Body of pancreas (tissue), 4 donors: ENCODE data around the gene LMNA. TPM values are rescaled to one million over a fixed set of nuclear protein-coding genes. Genes with fewer than 3 reads are reported as not detected.
"Not testable (repeated sequence)": the region's sequence is repeated elsewhere in the genome, so short reads cannot be mapped to it uniquely, and the experiment has no call there.

Experiments
- ATAC-seq: fragments of 150-250 bp; one replicate; pipeline ENCODE4 v1.9.1; 2016
- DNase-seq, 4 donors: peaks; one replicate each; pipeline ENCODE4 v3.0.0-alpha.2; 2019
- H3K27ac ChIP-seq, 4 donors: fragments of 200-600 bp; sonication (generic); 1 replicate in 3 of 4; 2 replicates in 1 of 4; pipeline versions ENCODE4 v1.5.1 to v1.6.1; 2016 to 2019; ENCODE audit warnings: mild to moderate bottlenecking in 1 of 4, mixed read lengths in 1 of 4, moderate library complexity in 1 of 4
- H3K27me3 ChIP-seq, 2 donors: fragments of 200-600 bp; sonication (generic); one replicate each; pipeline ENCODE4 v1.6.0; 2016; ENCODE audit warnings: mild to moderate bottlenecking in 1 of 2
- H3K36me3 ChIP-seq, 2 donors: fragments of 200-600 bp; sonication (generic); replicated peaks in 1 of 2; 2 replicates each; pipeline ENCODE4 v1.5.1; 2016; ENCODE audit warnings: low read depth in 2 of 2; ENCODE audit not compliant: insufficient read depth in 1 of 2
- H3K4me1 ChIP-seq: fragments of 200-600 bp; sonication (generic); one replicate; pipeline ENCODE4 v1.6.0; 2016
- H3K4me3 ChIP-seq, 2 donors: fragments of 200-600 bp; sonication (generic); 1 replicate in 1 of 2; 2 replicates in 1 of 2; pipeline ENCODE4 v1.5.1; 2016 to 2019
- H3K9me3 ChIP-seq, 3 donors: fragments of 200-600 bp; sonication (generic); 1 replicate in 2 of 3; 2 replicates in 1 of 3; pipeline ENCODE4 v1.5.1; 2016
- CTCF ChIP-seq, 7 experiments: fragments of 450-650 bp in 4 of 7; fragments of 200-600 bp in 3 of 7; sonication (generic) in 3 of 7; IDR thresholded peaks; one replicate each; pipeline ENCODE4 v1.5.1; 2016 to 2019; ENCODE audit warnings: antibody characterized with exemption in 7 of 7
- POLR2A ChIP-seq, 3 donors: fragments of 450-650 bp; IDR thresholded peaks; one replicate each; pipeline ENCODE4 v1.6.1; 2016; ENCODE audit warnings: antibody characterized with exemption in 3 of 3, mild to moderate bottlenecking in 2 of 3
- WGBS, 2 donors: methylation state at CpG; one replicate each; pipeline ENCODE4 v1.1.5; 2017; 5-methylcytosine and 5-hydroxymethylcytosine counted together
- intact Hi-C: fragments of 100-400 bp; cut with DNase I; formaldehyde crosslinking; loops from one replicate; pipeline ENCODE4 v1.15.1; 2023
- total RNA-seq, 2 donors: library from RNA; depleted of rRNA; stranded (reverse); fragments of >200 nt; gene quantifications; one replicate each; pipeline ENCODE4 v1.1.0, GENCODE V29; 2016

The LMNA gene
- total RNA-seq, 2 donors from 2014 or later, result 152 to 186 TPM

GRCh38 chr1:156176610-156177210 is 62.2 kb downstream of the LMNA start:
- Histone ChIP-seq H3K4me3 (no peak overlapping the region), H3K4me1 (peaks cover 4% of the 10 kb centered on the region), H3K27me3 (no peaks in the 10 kb centered on the region), H3K36me3 (no peaks in the 10 kb centered on the region), H3K27ac (no peak overlapping the region), H3K9me3 (no peaks in the 10 kb centered on the region)
- intact Hi-C loops, result no loop called here
- 80 to 81% methylated on average over 1 to 12 of the region's 12 CpGs for WGBS, 2 donors
- no peak for DNase-seq
- TF ChIP-seq CTCF (IDR thresholded peaks at IDR 0.05), result no peak
- no peak for TF ChIP-seq POLR2A (IDR thresholded peaks at IDR 0.05)
- ATAC-seq, result no peak

- H3K4me3 ChIP-seq, result no peak overlapping the region
- peaks cover 5% of the 10 kb centered on the region for H3K4me1 ChIP-seq
- no peaks in the 10 kb centered on the region for H3K36me3 ChIP-seq
- TF ChIP-seq CTCF (IDR thresholded peaks at IDR 0.05), result no peak
- no peak for TF ChIP-seq POLR2A (IDR thresholded peaks at IDR 0.05)
- WGBS, 2 donors, result 77 to 83% methylated on average over 7 of the region's 7 CpGs
- H3K27ac ChIP-seq, result no peak overlapping the region
- H3K9me3 ChIP-seq, result no peaks in the 10 kb centered on the region
- H3K27me3 ChIP-seq, result no peaks in the 10 kb centered on the region
- DNase-seq (no peak), ATAC-seq (no peak)
- intact Hi-C loops, result no loop called here
These were observed 63.6 kb downstream of the LMNA start for GRCh38 chr1:156177919-156178654.

DNA sequence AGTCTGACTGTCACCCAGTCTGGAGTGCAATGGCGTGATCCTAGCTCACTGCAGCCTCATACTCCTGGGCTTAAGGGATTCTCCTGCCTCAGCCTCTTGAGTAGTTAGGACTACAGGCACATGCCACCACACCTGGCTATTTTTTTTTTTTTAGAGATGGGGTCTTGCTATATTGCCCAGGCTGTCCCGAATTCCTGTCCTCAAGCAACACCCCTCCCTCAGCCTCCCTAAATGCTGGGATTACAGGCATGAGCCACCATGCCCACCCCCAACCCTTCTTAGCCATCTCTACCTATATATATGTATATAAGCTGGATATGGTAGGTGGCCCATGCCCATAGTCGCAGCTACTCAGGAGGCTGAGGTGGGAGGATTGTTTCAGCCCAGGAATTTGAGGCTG is 66.0 kb downstream of the LMNA start:
- H3K9me3 ChIP-seq, result no peaks in the 10 kb centered on the region
- H3K4me3 ChIP-seq, result no peak overlapping the region
- WGBS, 2 donors, result 87 to 100% methylated on average over 2 to 3 of the region's 3 CpGs
- no peak for TF ChIP-seq CTCF (IDR thresholded peaks at IDR 0.05)
- no peak for TF ChIP-seq POLR2A (IDR thresholded peaks at IDR 0.05)
- peaks cover 16% of the 10 kb centered on the region for H3K4me1 ChIP-seq
- no peaks in the 10 kb centered on the region for H3K27me3 ChIP-seq
- no peak for ATAC-seq
- no peak overlapping the region for H3K27ac ChIP-seq
- no peak for DNase-seq
- H3K36me3 ChIP-seq, result no peaks in the 10 kb centered on the region
- intact Hi-C loops, result no loop called here

GRCh38 chr1:156181391-156181924 is 66.9 kb downstream of the LMNA start:
- H3K27ac ChIP-seq, DNase-seq: not testable (repeated sequence)
- WGBS, 2 donors, result 42 to 54% methylated on average over 8 of the region's 8 CpGs

GRCh38 chr1:156182010-156182779 is 67.7 kb downstream of the LMNA start:
- WGBS, 2 donors, result 74 to 75% methylated on average over 12 of the region's 12 CpGs
- DNase-seq, ATAC-seq, H3K27me3 ChIP-seq, H3K27ac ChIP-seq, H3K36me3 ChIP-seq, intact Hi-C loops, H3K9me3 ChIP-seq, H3K4me3 ChIP-seq: not testable (repeated sequence)
- peaks cover 16% of the 10 kb centered on the region for H3K4me1 ChIP-seq

More at GRCh38 chr1:156181391-156181924, 66.9 kb downstream of the LMNA start:
- H3K9me3 ChIP-seq, ATAC-seq, H3K27me3 ChIP-seq, H3K36me3 ChIP-seq, H3K4me3 ChIP-seq, intact Hi-C loops: not testable (repeated sequence)
- H3K4me1 ChIP-seq, result peaks cover 16% of the 10 kb centered on the region

- H3K4me1 ChIP-seq, result peaks cover 14% of the 10 kb centered on the region
- H3K27ac ChIP-seq, H3K9me3 ChIP-seq, intact Hi-C loops, H3K4me3 ChIP-seq, DNase-seq, H3K27me3 ChIP-seq, H3K36me3 ChIP-seq, ATAC-seq: not testable (repeated sequence)
- 94 to 96% methylated on average over 2 of the region's 2 CpGs for WGBS, 2 donors
These were observed 72.1 kb downstream of the LMNA start for GRCh38 chr1:156186347-156187177.
